SKM-1 treated with dmso at 0.1 percent for 144 hours (cell line): Measurements from ENCODE around the gene ADAMTS9.
"Not testable (repeated sequence)": the region's sequence is repeated elsewhere in the genome, so short reads cannot be mapped to it uniquely, and the experiment has no call there.

ENCODE experiments used
- DNase-seq: peaks from one replicate; lab custom pipeline; 2025; ENCODE audit not compliant: unreplicated experiment; lab: John Stamatoyannopoulos, UW

Gene ADAMTS9

GRCh38 chr3:64548200-64548889 lies 139.5 kb downstream of the ADAMTS9 start:
- DNase-seq = no peak

GRCh38 chr3:64546856-64547255 lies 140.9 kb downstream of the ADAMTS9 start:
- DNase-seq = no peak

- not testable (repeated sequence) for DNase-seq
These were observed 142.6 kb downstream of the ADAMTS9 start for GRCh38 chr3:64545239-64545638.

GRCh38 chr3:64541803-64542202 lies 146.0 kb downstream of the ADAMTS9 start:
- no peak for DNase-seq

GRCh38 chr3:64539451-64540196 lies 148.2 kb downstream of the ADAMTS9 start:
- DNase-seq = no peak

GRCh38 chr3:64536166-64536565 lies 151.6 kb downstream of the ADAMTS9 start:
- no peak for DNase-seq

- DNase-seq = peak; percentile 65
These were observed 154.0 kb downstream of the ADAMTS9 start for GRCh38 chr3:64533617-64534317.

- DNase-seq = peak; percentile 7
These were observed 157.3 kb downstream of the ADAMTS9 start for GRCh38 chr3:64530434-64531049.

GRCh38 chr3:64523324-64523723 lies 164.5 kb downstream of the ADAMTS9 start:
- no peak for DNase-seq

GRCh38 chr3:64520334-64520733 lies 167.5 kb downstream of the ADAMTS9 start:
- DNase-seq = no peak

- peak; percentile 22 for DNase-seq
These were observed 168.8 kb downstream of the ADAMTS9 start for GRCh38 chr3:64518950-64519349.

- no peak for DNase-seq
These were observed 169.3 kb downstream of the ADAMTS9 start for GRCh38 chr3:64518496-64518895.

- DNase-seq = no peak
These were observed 172.9 kb downstream of the ADAMTS9 start for GRCh38 chr3:64514889-64515288.

- no peak for DNase-seq
These were observed 178.6 kb downstream of the ADAMTS9 start for GRCh38 chr3:64509206-64509605.

GRCh38 chr3:64508140-64508539 lies 179.7 kb downstream of the ADAMTS9 start:
- DNase-seq = no peak

- no peak for DNase-seq
These were observed 181.5 kb downstream of the ADAMTS9 start for GRCh38 chr3:64506255-64506654.

- peak; percentile 94 for DNase-seq
These were observed 182.4 kb downstream of the ADAMTS9 start for GRCh38 chr3:64505419-64505818.

- no peak for DNase-seq
These were observed 185.5 kb downstream of the ADAMTS9 start for GRCh38 chr3:64502284-64502683.

- DNase-seq = no peak
These were observed 186.4 kb downstream of the ADAMTS9 start for GRCh38 chr3:64501298-64501906.

- DNase-seq = no peak
These were observed 190.9 kb downstream of the ADAMTS9 start for GRCh38 chr3:64496786-64497490.
